Suprapubic skin (tissue), 3 donors: Measurements from ENCODE around the gene LHFPL4.

Experiments used
- CTCF ChIP-seq, 2 donors: fragments of 200-600 bp in 1 of 2; fragments of 450-650 bp in 1 of 2; sonication (generic) in 1 of 2; IDR thresholded peaks; one replicate each; pipeline ENCODE4 v1.5.1; 2016 to 2019; ENCODE audit warnings: antibody characterized with exemption in 2 of 2, mild to moderate bottlenecking in 1 of 2, moderate library complexity in 1 of 2
- POLR2A ChIP-seq, 2 donors: fragments of 450-650 bp; IDR thresholded peaks; one replicate each; pipeline ENCODE4 v1.6.1; 2017; ENCODE audit warnings: antibody characterized with exemption in 2 of 2, mild to moderate bottlenecking in 2 of 2, moderate library complexity in 2 of 2

- TF ChIP-seq CTCF (IDR thresholded peaks at IDR 0.05), result no peak
- TF ChIP-seq POLR2A (IDR thresholded peaks at IDR 0.05), result no peak
Observed at GRCh38 chr3:9491506-9491905, 62.1 kb downstream of the LHFPL4 start.
